GM12878 (cell line): ENCODE data around the gene CSF1. TPM values are rescaled to one million over a fixed set of nuclear protein-coding genes. Genes with fewer than 3 reads are reported as not detected.

Source experiments
- CBFB ChIP-seq: IDR thresholded peaks from 2 replicates; pipeline ENCODE4 v1.6.1; 2016; ENCODE audit warnings: antibody characterized with exemption, low read depth
- ESRRA ChIP-seq: IDR thresholded peaks from 2 replicates; pipeline ENCODE4 v1.6.1; 2012; ENCODE audit warnings: mild to moderate bottlenecking, low read length, improper control_type of control experiment
- JUND ChIP-seq: IDR thresholded peaks from 2 replicates; pipeline ENCODE4 v1.6.1; 2012; ENCODE audit warnings: low read depth, mild to moderate bottlenecking, low read length, improper control_type of control experiment, moderate library complexity
- NFYA ChIP-seq: IDR thresholded peaks from 2 replicates; pipeline ENCODE4 v1.6.1; 2011; ENCODE audit warnings: low read depth, mild to moderate bottlenecking, low read length, improper control_type of control experiment, borderline replicate concordance
- RELA ChIP-seq: fragments of 450-650 bp; IDR thresholded peaks from 2 replicates; pipeline ENCODE4 v1.8.0; 2014; ENCODE audit warnings: borderline replicate concordance; ENCODE audit not compliant: partially characterized antibody
- RUNX3 ChIP-seq: IDR thresholded peaks from 2 replicates; pipeline ENCODE4 v1.6.1; 2012; ENCODE audit warnings: low read length, inconsistent platforms
- SUPT20H ChIP-seq: IDR thresholded peaks from 2 replicates; pipeline ENCODE4 v1.6.1; 2011; ENCODE audit warnings: low read depth, mild to moderate bottlenecking, low read length, moderate library complexity, borderline replicate concordance; ENCODE audit not compliant: control insufficient read depth
- TARDBP ChIP-seq: IDR thresholded peaks from 2 replicates; pipeline ENCODE4 v1.6.1; 2016; ENCODE audit warnings: borderline replicate concordance
- polyA plus RNA-seq, 11 experiments: library from polyadenylated mRNA; depleted of rRNA in 4 of 11; unstranded in 6 of 11; stranded (reverse) in 5 of 11; fragments of >200 nt; fragmentation: Nextera tagmentation in 4 of 11; fragmentation: Illumina TruSeq in 1 of 11; extraction: Ambion mirVana in 4 of 11; extraction: Trizol in 1 of 11; gene quantifications; 1 replicate in 1 of 11; 2 replicates in 10 of 11; pipeline versions ENCODE4 v1.2.1 to v1.2.3, GENCODE V29; 2011 to 2016; ENCODE audit warnings: inconsistent platforms in 2 of 11, missing spikeins in 2 of 11, low read depth in 1 of 11
- total RNA-seq, 4 experiments: library from RNA; depleted of rRNA in 3 of 4; stranded (reverse); fragments of >200 nt in 3 of 4; fragmentation: Illumina TruSeq in 1 of 4; extraction: Trizol in 1 of 4; gene quantifications; 2 replicates each; pipeline versions ENCODE4 v1.2.1 to v1.2.3, GENCODE V29; 2013 to 2021
- TF ChIP-seq, protein P1 (sequence below): IDR thresholded peaks from 2 replicates; pipeline ENCODE4 v1.6.1; 2011; ENCODE audit warnings: mild to moderate bottlenecking, low read depth, low read length, moderate library complexity; ENCODE audit not compliant: insufficient replicate concordance
- TF ChIP-seq, protein P2 (sequence below): fragments of 450-650 bp; IDR thresholded peaks from 2 replicates; pipeline ENCODE4 v1.6.1; 2014; ENCODE audit warnings: mild to moderate bottlenecking
- TF ChIP-seq, protein P3 (sequence below): fragments of 150-350 bp; IDR thresholded peaks from 2 replicates; pipeline ENCODE4 v1.6.1; 2014; ENCODE audit warnings: mild to moderate bottlenecking, low read depth, low read length

CSF1 gene
- total and polyA plus RNA-seq, 10 of the 15 experiments (the other 5 are each of a cell fraction or from before 2014, with no cell fraction given): 1.2 to 32.4 (median 13.0) TPM

DNA sequence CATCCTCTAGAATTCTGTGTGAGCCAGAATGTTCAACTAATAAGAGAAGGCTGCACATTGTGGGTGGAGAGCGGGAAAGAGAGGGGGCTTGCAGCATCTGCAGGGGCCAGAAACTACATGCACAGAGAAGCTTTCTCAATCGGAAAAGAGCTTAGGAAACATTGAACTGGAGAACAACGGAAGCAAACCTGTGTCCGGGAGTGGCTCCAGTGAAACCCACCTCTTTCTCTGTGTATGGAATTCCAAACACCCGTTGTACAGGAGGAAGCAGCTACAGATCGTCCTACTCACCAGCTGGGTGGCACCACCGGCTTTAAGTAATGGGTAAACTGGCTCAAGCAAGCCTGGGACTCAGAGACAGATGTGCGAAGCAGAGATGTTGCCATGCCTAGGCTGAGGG, 14.0 kb upstream of the CSF1 start (continued):
- TF ChIP-seq ESRRA (no peak), RELA (no peak), SUPT20H (no peak), CBFB (no peak), RUNX3 (no peak), TARDBP (no peak), JUND (no peak), NFYA (no peak)
- TF ChIP-seq, protein P1, sequence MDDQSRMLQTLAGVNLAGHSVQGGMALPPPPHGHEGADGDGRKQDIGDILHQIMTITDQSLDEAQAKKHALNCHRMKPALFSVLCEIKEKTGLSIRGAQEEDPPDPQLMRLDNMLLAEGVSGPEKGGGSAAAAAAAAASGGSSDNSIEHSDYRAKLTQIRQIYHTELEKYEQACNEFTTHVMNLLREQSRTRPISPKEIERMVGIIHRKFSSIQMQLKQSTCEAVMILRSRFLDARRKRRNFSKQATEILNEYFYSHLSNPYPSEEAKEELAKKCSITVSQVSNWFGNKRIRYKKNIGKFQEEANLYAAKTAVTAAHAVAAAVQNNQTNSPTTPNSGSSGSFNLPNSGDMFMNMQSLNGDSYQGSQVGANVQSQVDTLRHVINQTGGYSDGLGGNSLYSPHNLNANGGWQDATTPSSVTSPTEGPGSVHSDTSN: no peak
- TF ChIP-seq, protein P2, sequence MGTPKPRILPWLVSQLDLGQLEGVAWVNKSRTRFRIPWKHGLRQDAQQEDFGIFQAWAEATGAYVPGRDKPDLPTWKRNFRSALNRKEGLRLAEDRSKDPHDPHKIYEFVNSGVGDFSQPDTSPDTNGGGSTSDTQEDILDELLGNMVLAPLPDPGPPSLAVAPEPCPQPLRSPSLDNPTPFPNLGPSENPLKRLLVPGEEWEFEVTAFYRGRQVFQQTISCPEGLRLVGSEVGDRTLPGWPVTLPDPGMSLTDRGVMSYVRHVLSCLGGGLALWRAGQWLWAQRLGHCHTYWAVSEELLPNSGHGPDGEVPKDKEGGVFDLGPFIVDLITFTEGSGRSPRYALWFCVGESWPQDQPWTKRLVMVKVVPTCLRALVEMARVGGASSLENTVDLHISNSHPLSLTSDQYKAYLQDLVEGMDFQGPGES: no peak
- TF ChIP-seq, protein P3, sequence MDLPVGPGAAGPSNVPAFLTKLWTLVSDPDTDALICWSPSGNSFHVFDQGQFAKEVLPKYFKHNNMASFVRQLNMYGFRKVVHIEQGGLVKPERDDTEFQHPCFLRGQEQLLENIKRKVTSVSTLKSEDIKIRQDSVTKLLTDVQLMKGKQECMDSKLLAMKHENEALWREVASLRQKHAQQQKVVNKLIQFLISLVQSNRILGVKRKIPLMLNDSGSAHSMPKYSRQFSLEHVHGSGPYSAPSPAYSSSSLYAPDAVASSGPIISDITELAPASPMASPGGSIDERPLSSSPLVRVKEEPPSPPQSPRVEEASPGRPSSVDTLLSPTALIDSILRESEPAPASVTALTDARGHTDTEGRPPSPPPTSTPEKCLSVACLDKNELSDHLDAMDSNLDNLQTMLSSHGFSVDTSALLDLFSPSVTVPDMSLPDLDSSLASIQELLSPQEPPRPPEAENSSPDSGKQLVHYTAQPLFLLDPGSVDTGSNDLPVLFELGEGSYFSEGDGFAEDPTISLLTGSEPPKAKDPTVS: no peak
